Posterior cingulate gyrus (tissue), 11 donors: ENCODE results near the gene NAE1.

Source experiments
- DNase-seq, 10 donors: peaks; one replicate each; pipeline versions ENCODE4 v3.0.0 to v3.0.0-alpha.2; 2020 to 2021; ENCODE audit warnings: mixed read lengths in 3 of 10
- intact Hi-C: fragments of 100-400 bp; cut with DNase I; formaldehyde crosslinking; loops from one replicate; pipeline ENCODE4 v1.15.1; 2023

The NAE1 gene

GRCh38 chr16:66851166-66851964 lies 20.6 kb upstream of the NAE1 start:
- intact Hi-C loops = no loop called here
- DNase-seq = peak in 1 of 10 donors; percentile 43

- DNase-seq = peak in 1 of 10 donors; percentile 81
- intact Hi-C loops = no loop called here
These were observed 19.5 kb upstream of the NAE1 start for GRCh38 chr16:66850115-66850815.

- peak in 1 of 10 donors; percentile 44 for DNase-seq
- intact Hi-C loops = no loop called here
These were observed 18.8 kb upstream of the NAE1 start for GRCh38 chr16:66849549-66849948.

GRCh38 chr16:66849021-66849420 lies 18.2 kb upstream of the NAE1 start:
- peak in 1 of 10 donors; percentile 60 for DNase-seq
- intact Hi-C loops = no loop called here

GRCh38 chr16:66848172-66848571 lies 17.4 kb upstream of the NAE1 start:
- no peak for DNase-seq
- intact Hi-C loops = no loop called here

- peak in 1 of 10 donors; percentile 2 for DNase-seq
- intact Hi-C loops = no loop called here
These were observed 16.8 kb upstream of the NAE1 start for GRCh38 chr16:66847533-66848067.

GRCh38 chr16:66846831-66847230 lies 16.1 kb upstream of the NAE1 start:
- DNase-seq = peak in 1 of 10 donors; percentile 54
- intact Hi-C loops = no loop called here

- intact Hi-C loops = no loop called here
- no peak for DNase-seq
These were observed 15.5 kb upstream of the NAE1 start for GRCh38 chr16:66846266-66846665.

GRCh38 chr16:66845791-66846221 lies 15.0 kb upstream of the NAE1 start:
- DNase-seq = peak in 8 of 10 donors; percentile 53 to 94 (median 76)
- intact Hi-C loops = no loop called here

- intact Hi-C loops = no loop called here
- DNase-seq = no peak
These were observed 14.3 kb upstream of the NAE1 start for GRCh38 chr16:66845080-66845410.

- intact Hi-C loops = no loop called here
- DNase-seq = peak in 3 of 10 donors; percentile 29 to 90 (median 83)
These were observed 13.7 kb upstream of the NAE1 start, which contains the start of gene CA7 for GRCh38 chr16:66844342-66845079. Gene CA7, plus strand, starts transcription at chr16:66844414. Its CDS starts 74 bp downstream, at chr16:66844488.

GRCh38 chr16:66844009-66844341 lies 13.2 kb upstream of the NAE1 start:
- intact Hi-C loops = no loop called here
- no peak for DNase-seq

GRCh38 chr16:66843191-66843590 lies 12.4 kb upstream of the NAE1 start:
- intact Hi-C loops = no loop called here
- DNase-seq = peak in 1 of 10 donors; percentile 55

GRCh38 chr16:66842765-66843164 lies 12.0 kb upstream of the NAE1 start:
- DNase-seq = peak in 4 of 10 donors; percentile 38 to 78 (median 48)
- intact Hi-C loops = no loop called here

- intact Hi-C loops = no loop called here
These were observed 10.6 kb upstream of the NAE1 start for GRCh38 chr16:66841366-66841765.

GRCh38 chr16:66840883-66841282 lies 10.1 kb upstream of the NAE1 start:
- intact Hi-C loops = no loop called here
- DNase-seq = peak in 1 of 10 donors; percentile 21

More at GRCh38 chr16:66841366-66841765, 10.6 kb upstream of the NAE1 start:
- DNase-seq = no peak

GRCh38 chr16:66834746-66835145 lies 4.0 kb upstream of the NAE1 start:
- intact Hi-C loops = loop anchor here (5.0 kb wide), 1 partner anchor 38 kb away; no protein-coding TSS in a partner anchor
- peak in 1 of 10 donors; percentile 15 for DNase-seq

- intact Hi-C loops = loop anchor here (5.0 kb wide), 1 partner anchor 40 kb away; no protein-coding TSS in a partner anchor
These were observed 2.0 kb upstream of the NAE1 start for GRCh38 chr16:66832661-66833305.

GRCh38 chr16:66832190-66832589 lies 1.4 kb upstream of the NAE1 start:
- DNase-seq = no peak
- intact Hi-C loops = loop anchor here (5.0 kb wide), 1 partner anchor 40 kb away; no protein-coding TSS in a partner anchor

More at GRCh38 chr16:66832661-66833305, 2.0 kb upstream of the NAE1 start:
- DNase-seq = peak in 1 of 10 donors; percentile 13

GRCh38 chr16:66824006-66824405 lies 6.8 kb downstream of the NAE1 start:
- intact Hi-C loops = no loop called here
- no peak for DNase-seq
